HG03196 (cell line): ENCODE measurements around the gene CLCN3.
"Not testable (repeated sequence)": the region's sequence is repeated elsewhere in the genome, so short reads cannot be mapped to it uniquely, and the experiment has no call there.

Experiments
- ATAC-seq: cut with Tn5 transposase; IDR thresholded peaks from one replicate; pipeline ENCODE4 v1.9.1; 2021; ENCODE audit not compliant: unreplicated experiment

CLCN3 gene

DNA sequence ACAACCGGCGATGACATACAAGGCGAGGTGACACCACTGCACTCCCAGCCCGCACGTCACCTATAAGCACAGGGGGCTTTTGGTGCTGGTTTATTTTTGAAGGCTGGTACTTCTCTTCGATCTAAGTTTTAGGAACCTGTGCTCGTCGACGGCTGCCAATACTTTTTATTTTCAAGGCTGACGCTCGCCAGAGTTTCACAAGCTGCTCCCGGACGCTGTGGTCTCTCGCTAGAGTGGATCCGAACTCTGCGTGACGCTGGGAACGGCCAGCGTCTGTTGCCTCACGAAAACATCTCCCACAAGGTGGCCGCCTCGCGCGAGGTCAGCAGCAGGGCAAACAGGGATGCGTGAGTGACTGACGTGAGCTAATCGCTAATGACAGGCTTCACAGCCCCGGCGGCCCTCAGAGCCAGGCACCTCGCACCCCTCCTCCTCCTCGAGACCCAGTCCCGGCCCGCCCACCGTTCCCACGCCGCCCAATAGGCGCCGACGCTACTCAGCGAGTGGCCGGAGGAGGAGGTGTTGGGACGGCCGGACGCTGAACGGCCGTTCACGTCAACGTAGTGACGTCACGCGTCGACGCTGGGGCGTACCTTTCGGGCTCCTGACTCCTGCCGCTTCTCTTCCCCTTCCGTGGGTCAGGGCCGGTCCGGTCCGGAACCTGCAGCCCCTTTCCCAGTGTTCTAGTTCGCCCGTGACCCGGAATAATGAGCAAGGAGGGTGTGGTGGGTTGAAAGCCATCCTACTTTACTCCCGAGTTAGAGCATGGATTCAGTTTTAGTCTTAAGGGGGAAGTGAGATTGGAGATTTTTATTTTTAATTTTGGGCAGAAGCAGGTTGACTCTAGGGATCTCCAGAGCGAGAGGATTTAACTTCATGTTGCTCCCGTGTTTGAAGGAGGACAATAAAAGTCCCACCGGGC is at the start of gene CLCN3:
Gene CLCN3 (plus strand): TSS at position 621 of the 922 bp plus-strand sequence. CDS start 15,351 bp downstream, outside the sequence.
- peak; percentile 97 for ATAC-seq

GRCh38 chr4:169571012-169571411 is 49.4 kb upstream of the CLCN3 start:
- not testable (repeated sequence) for ATAC-seq

DNA sequence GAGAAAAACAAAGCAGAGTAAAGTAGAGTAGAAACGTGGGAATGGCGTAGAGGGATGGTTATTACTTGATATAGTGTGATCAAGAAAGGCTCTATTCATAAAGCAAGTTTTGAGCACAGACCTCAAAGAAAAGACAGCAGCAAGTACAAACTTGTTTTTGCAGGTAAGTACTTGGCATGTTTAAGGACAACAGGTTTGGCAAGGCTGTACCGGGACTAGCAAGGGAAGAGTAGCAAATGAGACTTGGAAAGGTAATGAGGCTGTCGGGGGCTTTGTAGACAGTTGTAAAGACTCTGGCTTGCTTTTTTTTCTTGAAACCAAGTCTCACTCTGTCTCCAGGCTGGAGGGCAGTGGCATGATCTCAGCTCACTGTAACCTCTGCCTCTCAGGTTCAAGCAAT is 48.9 kb upstream of the CLCN3 start:
- ATAC-seq: no peak

DNA sequence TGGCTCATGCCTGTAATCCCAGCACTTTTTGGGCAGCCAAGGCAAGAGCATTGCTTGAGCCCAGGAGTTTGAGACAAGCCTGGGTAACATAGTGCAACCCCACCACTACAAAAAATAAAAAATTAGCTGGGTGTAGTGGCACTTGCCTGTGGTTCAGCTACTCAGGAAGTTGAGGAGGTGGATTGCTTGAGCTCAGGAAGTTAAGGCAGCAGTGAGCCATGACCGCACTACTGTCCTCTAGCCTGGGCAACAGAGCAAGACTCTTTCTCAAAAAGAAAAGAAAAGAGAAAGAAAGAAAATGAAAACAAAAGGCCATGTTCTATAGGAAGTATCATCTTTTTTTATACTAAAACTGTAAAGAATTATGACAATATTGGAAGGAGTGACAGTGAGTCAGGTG is 46.5 kb upstream of the CLCN3 start:
- ATAC-seq: no peak

DNA sequence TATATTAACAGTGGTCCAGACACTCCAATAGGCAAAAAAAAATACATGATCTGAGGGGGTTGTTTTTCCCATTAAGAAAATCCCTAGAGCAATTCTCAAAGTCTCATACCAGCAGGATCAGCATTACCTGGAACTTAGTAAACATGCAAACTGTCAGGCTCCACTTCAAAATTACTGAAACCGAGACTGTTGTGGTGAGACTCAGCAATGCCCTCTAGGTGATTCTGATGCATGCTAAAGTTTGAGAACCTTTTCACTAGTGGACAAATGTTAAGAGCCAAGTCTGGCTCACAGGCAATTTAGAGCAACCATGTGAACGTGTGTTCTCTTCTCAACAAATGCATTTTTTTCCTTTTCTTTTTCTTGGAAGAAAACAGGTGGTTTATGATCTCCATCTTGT is 38.2 kb upstream of the CLCN3 start:
- peak; percentile 86 for ATAC-seq

- ATAC-seq: no peak
These were observed 37.7 kb upstream of the CLCN3 start for GRCh38 chr4:169582706-169583105.

- no peak for ATAC-seq
These were observed 36.8 kb upstream of the CLCN3 start for GRCh38 chr4:169583563-169583962.

GRCh38 chr4:169593050-169593560 is 27.3 kb upstream of the CLCN3 start:
- ATAC-seq: no peak

GRCh38 chr4:169594560-169595195 is 25.7 kb upstream of the CLCN3 start:
- ATAC-seq: no peak

GRCh38 chr4:169601016-169601771 is 19.2 kb upstream of the CLCN3 start:
- ATAC-seq: peak; percentile 49

- ATAC-seq: no peak
These were observed 17.1 kb upstream of the CLCN3 start for GRCh38 chr4:169603312-169603711.

DNA sequence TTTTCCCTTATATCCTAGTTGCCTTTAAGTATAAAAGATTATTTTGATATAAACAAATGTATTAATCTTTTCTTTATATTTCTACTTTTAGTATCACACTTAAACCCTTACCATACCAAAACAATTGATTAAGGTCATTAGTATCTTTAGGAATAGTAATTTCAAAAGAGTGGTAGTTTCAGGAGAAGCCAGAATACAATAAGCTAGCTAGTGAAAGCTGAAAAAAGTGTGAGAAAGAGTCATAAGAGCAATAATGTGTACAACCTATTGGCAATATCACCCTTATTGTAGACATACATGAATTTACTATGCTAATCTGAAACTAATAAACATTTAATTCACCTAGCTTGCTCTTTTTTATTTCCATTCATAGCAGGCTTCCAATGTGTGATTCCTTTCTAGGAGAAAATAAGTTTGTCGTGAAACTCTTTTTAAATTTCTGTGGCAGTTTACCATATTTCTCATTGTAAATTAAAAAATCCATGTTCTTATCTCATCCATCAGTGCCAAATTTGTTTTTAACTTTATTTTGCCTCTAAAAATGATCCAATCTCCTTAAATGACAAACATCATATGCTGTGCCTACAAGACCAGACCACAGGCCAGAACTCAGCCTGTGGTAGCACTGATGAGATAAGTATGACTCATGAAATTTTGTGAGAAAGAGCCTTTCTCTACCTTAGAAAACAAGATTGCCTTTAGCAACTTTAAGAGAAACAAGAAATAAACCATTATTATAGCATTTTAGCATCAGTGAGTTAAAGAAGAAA is 16.1 kb upstream of the CLCN3 start:
- ATAC-seq: peak; percentile 77

DNA sequence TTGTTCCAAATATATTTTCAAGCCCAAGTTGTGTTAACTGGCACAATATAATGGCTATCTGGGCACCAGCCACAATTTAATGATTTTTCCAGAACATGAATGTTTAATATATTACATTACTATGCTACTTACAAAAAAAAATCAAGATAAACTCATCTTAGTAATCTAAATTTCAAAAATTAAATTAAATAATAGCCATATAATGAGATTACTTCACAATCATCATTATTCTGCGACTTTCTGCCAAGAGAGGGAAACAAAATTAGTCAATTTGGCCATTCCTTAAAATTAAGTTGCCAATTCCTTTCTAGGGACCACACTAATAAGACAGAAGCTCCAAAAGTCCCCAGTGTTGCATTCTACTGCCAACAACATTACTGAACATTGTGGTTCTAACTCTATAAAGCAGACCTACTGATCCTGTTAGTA is 15.5 kb upstream of the CLCN3 start:
- ATAC-seq: no peak

DNA sequence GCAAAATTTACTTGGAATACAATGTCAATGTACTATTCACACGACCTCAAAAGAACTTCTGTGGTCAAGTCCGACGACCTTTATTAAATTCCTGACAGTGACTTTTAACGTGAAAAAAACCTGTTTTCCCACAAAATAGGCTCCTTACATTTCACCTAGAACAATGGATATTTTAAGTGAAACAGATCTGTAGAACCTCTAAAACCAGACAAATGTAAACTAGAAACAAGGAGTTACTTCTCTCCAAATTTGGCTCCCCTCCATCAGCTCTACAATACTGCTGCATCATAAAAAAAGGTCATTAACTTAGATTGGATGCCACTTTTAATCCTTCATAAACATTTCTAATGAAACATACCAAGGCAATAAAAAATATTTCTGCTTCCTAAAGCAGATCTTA is 9.2 kb upstream of the CLCN3 start:
- ATAC-seq: no peak

DNA sequence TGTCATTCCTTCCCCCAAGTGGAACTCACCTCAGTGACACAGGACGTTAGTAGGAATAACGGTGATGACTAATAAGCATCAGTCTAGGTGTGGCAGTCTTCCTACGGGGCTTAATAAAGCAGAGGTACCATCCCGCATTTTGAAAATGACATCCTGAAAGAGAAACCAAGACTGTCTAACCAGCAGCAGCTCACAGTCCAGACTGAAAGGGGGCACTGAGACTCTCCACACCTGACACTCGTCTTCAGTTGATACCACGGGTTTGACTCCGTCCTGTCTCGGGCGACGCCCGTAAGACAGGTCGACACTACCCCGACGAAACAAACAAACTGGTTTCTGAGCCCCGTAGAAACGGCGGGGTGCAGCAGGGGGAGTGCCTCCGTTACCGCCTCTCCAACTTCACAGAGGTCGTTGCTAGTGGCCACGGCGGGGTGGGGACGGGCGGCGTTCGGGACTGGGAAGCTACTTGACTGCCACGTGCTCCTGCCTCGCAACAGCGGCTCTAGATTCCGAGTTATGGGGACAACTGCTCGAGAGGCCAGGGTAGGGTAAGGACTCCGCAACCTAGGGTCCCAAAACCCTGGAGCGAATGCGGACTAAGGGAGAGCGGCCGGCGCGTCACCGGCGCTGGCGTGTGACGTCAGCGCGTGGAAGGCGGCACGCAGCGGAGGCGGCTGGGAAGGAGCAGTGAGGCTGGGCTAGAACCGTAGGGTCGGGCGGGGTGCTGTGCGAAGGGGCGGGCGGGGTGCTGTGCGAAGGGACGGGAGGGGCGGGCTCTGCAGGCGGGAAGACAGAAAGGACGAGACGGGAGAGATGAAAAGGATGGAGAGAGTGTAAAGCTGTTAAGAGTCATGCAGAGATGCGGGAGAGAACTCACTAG is 8.1 kb upstream of the CLCN3 start, which contains the start of gene NEK1:
Gene NEK1 (minus strand): TSS at position 593 of the 880 bp plus-strand sequence. CDS start 9,953 bp downstream, outside the sequence.
- peak; percentile 93 for ATAC-seq

DNA sequence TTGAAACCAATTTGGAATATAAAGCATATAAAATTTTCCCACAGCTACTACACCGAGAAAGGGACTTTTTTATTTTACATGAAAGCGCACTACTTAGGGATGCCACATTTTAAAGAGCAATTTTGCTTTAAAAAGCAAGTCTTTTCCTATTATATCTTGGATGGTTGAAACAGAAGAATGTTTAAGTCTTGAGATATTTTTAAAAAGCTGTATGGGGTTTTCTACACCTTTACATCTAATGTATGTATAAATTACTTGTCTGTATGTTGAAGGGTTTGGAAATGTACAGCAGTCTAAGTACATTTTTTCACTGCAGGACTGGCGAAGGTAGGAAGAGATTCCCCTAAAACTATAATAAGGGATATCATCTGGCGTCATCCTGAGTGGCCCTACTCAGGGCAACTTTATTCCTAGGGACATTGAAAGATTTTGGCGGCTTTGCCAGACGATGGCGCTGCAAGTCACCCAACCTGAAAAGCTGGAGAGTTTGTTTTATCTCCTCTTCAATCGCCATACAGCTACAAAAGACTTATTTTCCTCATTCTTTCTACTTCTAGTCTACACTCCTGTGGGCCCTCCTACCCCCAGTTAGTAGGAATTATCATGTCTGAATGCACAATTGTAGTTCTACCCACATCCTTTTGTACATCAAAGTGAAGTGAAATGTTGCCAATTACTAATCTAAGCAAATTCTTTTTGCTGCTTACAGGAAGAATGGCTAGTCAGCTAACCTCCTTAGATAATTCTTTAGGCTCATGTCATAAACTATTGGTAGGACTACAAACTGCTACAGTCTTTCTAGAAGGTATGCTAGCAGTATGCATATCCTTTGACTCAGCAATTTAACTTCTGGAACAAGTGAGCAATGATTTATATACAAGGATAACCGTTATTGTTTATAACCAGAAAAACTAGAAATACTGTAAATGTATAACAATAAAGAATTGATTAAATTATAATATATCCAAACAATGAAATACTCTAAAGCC is 7.2 kb upstream of the CLCN3 start:
- ATAC-seq: peak; percentile 48

DNA sequence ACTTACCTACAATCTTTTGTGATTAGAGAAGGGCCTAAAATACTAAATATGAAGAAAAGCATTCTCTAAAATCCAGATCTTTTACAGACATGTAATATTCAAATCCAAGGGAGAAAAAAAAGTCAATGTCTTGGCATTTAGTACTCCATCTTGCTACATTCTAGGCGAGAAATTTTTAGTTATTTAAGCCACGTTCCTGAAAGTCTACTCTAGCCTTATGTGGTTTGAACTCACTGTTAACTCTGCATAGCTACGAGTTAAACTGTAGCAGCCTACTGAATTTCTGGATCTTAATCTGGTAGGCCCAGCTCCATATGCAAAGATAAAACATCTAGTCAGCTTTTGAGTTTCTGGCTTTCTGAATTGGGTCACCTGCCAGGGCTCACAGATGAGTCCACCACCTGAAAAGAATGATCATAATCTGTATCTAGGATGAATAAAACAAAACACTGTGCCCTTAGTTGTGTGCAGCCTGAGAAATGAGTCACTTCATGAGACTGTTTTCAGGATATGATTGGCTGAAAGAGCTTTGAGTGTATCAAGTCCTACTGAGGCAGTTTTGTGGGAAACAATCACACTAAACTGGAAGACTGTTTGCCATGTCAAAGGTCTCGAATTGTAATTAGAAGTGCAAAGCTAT is 4.8 kb upstream of the CLCN3 start:
- no peak for ATAC-seq

- no peak for ATAC-seq
These were observed 3.5 kb upstream of the CLCN3 start for GRCh38 chr4:169616846-169617245.
